GM21381 (cell line): ENCODE measurements around the gene CILP2.

Experiments
- ATAC-seq: cut with Tn5 transposase; IDR thresholded peaks from one replicate; pipeline ENCODE4 v1.9.1; 2021; ENCODE audit warnings: mild to moderate bottlenecking, moderate library complexity; ENCODE audit not compliant: unreplicated experiment

Gene CILP2

DNA sequence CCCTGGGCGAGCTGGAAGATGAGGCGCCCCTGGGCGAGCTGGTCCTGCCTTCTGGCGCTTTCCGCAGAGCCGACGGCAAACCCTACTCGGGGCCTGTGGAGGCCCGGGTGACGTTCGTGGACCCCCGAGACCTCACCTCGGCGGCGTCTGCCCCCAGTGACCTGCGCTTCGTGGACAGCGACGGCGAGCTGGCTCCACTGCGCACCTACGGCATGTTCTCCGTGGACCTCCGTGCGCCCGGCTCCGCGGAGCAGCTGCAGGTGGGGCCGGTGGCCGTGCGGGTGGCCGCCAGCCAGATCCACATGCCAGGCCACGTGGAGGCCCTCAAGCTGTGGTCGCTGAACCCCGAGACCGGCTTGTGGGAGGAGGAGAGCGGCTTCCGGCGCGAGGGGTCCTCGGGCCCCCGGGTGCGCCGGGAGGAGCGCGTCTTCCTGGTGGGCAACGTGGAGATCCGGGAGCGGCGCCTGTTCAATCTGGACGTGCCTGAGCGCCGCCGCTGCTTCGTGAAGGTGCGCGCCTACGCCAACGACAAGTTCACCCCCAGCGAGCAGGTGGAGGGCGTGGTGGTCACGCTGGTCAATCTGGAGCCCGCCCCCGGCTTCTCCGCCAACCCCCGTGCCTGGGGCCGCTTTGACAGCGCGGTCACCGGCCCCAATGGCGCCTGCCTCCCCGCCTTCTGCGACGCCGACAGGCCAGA, 6.3 kb downstream of the CILP2 start:
- no peak for ATAC-seq

DNA sequence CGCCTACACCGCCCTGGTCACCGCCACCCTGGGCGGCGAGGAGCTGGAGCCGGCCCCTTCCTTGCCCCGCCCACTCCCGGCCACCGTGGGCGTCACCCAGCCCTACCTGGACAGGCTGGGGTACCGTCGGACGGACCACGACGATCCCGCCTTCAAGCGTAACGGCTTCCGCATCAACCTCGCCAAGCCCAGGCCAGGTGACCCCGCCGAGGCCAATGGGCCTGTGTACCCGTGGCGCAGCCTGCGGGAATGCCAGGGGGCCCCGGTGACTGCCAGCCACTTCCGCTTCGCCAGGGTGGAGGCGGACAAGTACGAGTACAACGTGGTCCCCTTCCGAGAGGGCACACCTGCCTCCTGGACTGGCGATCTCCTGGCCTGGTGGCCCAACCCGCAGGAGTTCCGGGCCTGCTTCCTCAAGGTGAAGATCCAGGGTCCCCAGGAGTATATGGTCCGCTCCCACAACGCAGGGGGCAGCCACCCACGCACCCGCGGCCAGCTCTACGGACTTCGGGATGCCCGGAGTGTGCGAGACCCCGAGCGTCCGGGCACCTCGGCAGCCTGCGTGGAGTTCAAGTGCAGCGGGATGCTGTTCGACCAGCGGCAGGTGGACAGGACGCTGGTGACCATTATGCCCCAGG, 7.0 kb downstream of the CILP2 start:
- no peak for ATAC-seq

- ATAC-seq = no peak
Observed at GRCh38 chr19:19545707-19546106, 7.6 kb downstream of the CILP2 start.

DNA sequence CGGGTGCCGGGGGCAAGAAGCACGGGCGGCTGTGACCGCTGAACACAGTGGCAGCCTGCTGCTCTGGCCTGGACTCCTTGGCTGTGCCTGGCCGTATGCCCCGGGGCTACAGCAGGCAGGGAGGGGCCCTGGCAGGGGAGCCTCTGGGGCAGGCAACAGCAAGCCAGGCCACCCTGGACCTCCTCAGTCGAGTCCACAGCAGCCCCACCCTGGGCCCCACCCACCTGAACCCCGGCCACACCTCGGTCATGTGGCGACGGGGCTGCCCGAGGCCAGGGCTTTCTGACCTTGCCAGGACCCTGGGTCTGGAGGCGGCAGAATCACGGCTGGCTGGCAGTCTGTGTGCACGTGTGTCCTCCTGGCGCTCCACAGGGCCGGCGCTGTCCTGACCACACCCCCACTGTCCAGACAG, 8.7 kb downstream of the CILP2 start:
- ATAC-seq = no peak

- ATAC-seq = no peak
Observed at GRCh38 chr19:19547674-19548336, 9.7 kb downstream of the CILP2 start.

- ATAC-seq = no peak
Observed at GRCh38 chr19:19548915-19549759, 11.1 kb downstream of the CILP2 start.

GRCh38 chr19:19549804-19550464, 11.9 kb downstream of the CILP2 start:
- no peak for ATAC-seq

GRCh38 chr19:19550485-19550929, 12.4 kb downstream of the CILP2 start:
- ATAC-seq = no peak

GRCh38 chr19:19550972-19551852, 13.1 kb downstream of the CILP2 start:
- ATAC-seq = no peak

DNA sequence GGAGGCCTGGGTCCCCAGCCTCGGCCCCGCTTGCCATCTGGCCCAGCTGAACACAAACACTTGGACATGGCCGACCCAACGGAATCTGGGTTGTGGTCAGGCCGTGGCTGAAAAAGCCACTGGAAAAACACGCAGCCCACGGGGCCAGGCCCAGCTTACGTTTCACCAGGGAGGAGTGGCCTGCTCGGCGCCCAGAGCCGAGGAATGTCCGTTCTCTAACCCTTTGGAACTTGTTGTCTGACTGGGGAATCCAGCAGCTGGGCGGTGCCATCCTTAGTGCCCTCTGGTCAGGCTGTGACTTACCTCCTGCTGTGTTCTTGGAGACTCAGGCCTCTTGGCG, 13.8 kb downstream of the CILP2 start:
- no peak for ATAC-seq

- ATAC-seq = no peak
Observed at GRCh38 chr19:19552798-19553197, 14.7 kb downstream of the CILP2 start.

GRCh38 chr19:19553670-19554069, 15.6 kb downstream of the CILP2 start:
- no peak for ATAC-seq

DNA sequence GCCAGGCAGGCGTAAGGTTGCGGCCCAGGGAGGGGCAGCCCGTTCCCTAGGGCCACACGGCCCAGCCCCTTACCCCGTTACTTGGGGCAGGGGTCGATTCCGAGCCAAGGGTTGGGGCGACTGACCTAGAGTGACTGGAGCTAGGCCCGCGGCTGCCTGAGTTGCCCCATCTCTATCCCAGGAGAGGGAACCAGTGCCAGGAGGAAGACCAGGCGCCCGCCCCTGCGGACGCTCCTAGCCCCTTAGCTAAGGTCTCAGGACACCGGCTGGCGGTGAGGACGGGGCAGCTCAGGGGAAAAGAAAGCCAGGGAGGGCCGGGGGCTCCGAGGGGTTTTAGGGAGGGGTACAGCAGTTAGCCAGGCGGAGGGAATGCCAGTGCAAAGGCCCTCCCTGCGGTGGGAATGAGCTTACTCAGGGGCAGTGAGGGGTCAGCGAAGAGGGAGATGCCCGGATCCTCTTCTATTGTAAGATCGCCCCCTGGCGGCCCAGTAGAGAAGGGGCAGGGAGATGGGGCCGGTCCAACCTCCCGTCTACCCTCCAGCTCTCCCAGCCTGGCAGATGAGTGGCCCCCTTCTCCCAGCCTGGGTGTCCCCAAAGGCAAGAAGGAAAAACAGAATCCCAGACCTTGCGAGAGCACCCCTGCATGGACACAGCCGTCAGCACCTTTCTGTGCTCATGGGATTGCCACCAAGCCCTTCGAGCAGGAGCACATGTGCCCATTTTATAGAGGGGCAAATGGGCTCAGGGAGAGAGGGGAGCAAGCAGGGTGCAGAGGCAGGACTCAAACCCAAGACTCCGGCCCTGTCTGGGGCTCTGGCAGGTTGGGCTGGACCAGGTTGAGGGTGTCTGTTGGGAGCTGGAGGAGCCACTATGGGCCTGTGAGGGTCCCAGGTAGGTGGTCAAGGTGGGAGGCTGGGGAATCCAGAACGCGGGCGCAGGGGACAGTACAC, 16.3 kb downstream of the CILP2 start:
- ATAC-seq = no peak

GRCh38 chr19:19558055-19558454, 20.0 kb downstream of the CILP2 start:
- ATAC-seq = no peak

- no peak for ATAC-seq
Observed at GRCh38 chr19:19558636-19559035, 20.6 kb downstream of the CILP2 start.

- ATAC-seq = no peak
Observed at GRCh38 chr19:19559931-19560330, 21.9 kb downstream of the CILP2 start.

DNA sequence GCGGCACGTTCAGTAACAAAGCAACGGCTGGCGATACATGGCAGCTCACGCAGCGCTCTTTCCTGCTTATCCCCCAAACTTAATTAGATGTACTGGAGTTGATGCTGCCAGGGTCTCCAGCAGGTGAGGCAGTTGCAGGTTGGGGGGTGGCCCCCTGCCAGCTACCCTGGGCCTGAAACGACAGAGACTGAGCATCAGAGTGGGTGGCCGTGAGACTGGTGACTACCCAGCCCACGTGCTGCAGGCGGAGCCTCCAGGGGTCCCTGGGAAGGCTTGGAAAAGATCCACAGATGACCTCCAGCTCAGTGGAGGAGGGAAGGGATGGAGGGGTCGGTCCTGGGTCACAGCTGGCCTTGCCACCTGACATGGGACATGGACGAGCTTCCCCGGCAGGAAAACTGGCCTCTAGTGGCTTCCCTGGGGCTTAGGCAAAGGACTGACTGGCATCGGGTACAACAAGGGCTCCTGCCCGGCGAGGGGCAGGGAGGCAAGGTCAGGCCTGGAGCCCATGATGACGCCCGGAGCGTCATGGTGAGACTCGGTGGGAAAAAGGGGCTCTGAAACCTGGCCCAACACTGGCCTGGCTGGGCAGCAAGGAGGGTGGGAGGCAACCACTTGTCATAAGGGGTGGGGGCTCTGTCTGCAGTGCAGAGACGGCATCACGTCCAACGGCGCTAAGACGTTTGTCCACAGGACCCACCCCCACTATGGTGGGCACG, 24.0 kb downstream of the CILP2 start:
- ATAC-seq = no peak
